Measurements from ENCODE around the gene NFIB. TPM values are rescaled to one million over a fixed set of nuclear protein-coding genes. Genes with fewer than 3 reads are reported as not detected.

The NFIB gene
- total RNA-seq, 1 donor from 2014 or later = 9.4 TPM

- no peak overlapping the region for H2AFZ ChIP-seq (ENCODE audit: low read depth, low read length)
- FAIRE-seq = no peak
- no peaks in the 10 kb centered on the region for H3K27me3 ChIP-seq (ENCODE audit: insufficient read depth, low read length)
- Mint-ChIP-seq H3K9me3 (ENCODE audit: unreplicated experiment) (no peaks in the 10 kb centered on the region), H3K4me3 (ENCODE audit: unreplicated experiment) (no peak overlapping the region), H3K36me3 (ENCODE audit: low read depth, unreplicated experiment) (no peaks in the 10 kb centered on the region), H3K4me1 (ENCODE audit: low read depth, unreplicated experiment) (peaks cover 67% of the 10 kb centered on the region), H3K27me3 (ENCODE audit: low read depth, unreplicated experiment) (no peaks in the 10 kb centered on the region), H3K27ac (ENCODE audit: unreplicated experiment) (peak overlapping the region; percentile 16)
- H4K20me1 ChIP-seq (ENCODE audit: insufficient read depth, low read length) = peaks cover 8% of the 10 kb centered on the region
- TF ChIP-seq CTCF (IDR thresholded peaks at IDR 0.05; ENCODE audit: insufficient read depth, low read depth, low read length) (no peak), EZH2 (IDR thresholded peaks at IDR 0.05; ENCODE audit: insufficient read depth, low read length) (no peak)
- H3K9ac ChIP-seq (ENCODE audit: low read length) = no peak overlapping the region
- no peak overlapping the region for H3K4me3 ChIP-seq (ENCODE audit: insufficient read depth, low read depth, low read length)
- peak overlapping the region; percentile 72 for H3K4me2 ChIP-seq (ENCODE audit: low read length)
- H3K9me3 ChIP-seq (ENCODE audit: insufficient read depth, low read depth, low read length) = no peaks in the 10 kb centered on the region
- no peaks in the 10 kb centered on the region for H3K36me3 ChIP-seq (ENCODE audit: insufficient read depth, low read length)
- peaks cover 79% of the 10 kb centered on the region for H3K4me1 ChIP-seq (ENCODE audit: insufficient read depth, low read length)
- H3K79me2 ChIP-seq (ENCODE audit: insufficient read depth, low read length) = peaks cover 63% of the 10 kb centered on the region
- DNase-seq (ENCODE audit: low read depth) = peak; percentile 46
- peak overlapping the region; percentile 14 for H3K27ac ChIP-seq (ENCODE audit: low read depth, low read length)
Measured at GRCh38 chr9:14275331-14275730, 38.6 kb downstream of the NFIB start.

GRCh38 chr9:14273696-14274121, 40.2 kb downstream of the NFIB start:
- H3K4me3 ChIP-seq (ENCODE audit: insufficient read depth, low read depth, low read length) = no peak overlapping the region
- no peaks in the 10 kb centered on the region for H3K27me3 ChIP-seq (ENCODE audit: insufficient read depth, low read length)
- H2AFZ ChIP-seq (ENCODE audit: low read depth, low read length) = no peak overlapping the region
- peak overlapping the region; percentile 43 for H3K9ac ChIP-seq (ENCODE audit: low read length)
- Mint-ChIP-seq H3K4me1 (ENCODE audit: low read depth, unreplicated experiment) (peaks cover 57% of the 10 kb centered on the region), H3K27me3 (ENCODE audit: low read depth, unreplicated experiment) (no peaks in the 10 kb centered on the region), H3K4me3 (ENCODE audit: unreplicated experiment) (peak overlapping the region; percentile 13), H3K9me3 (ENCODE audit: unreplicated experiment) (no peaks in the 10 kb centered on the region), H3K27ac (ENCODE audit: unreplicated experiment) (peak overlapping the region; percentile 89), H3K36me3 (ENCODE audit: low read depth, unreplicated experiment) (no peaks in the 10 kb centered on the region)
- H3K79me2 ChIP-seq (ENCODE audit: insufficient read depth, low read length) = peaks cover 65% of the 10 kb centered on the region
- H3K36me3 ChIP-seq (ENCODE audit: insufficient read depth, low read length) = no peaks in the 10 kb centered on the region
- H4K20me1 ChIP-seq (ENCODE audit: insufficient read depth, low read length) = peaks cover 13% of the 10 kb centered on the region
- no peaks in the 10 kb centered on the region for H3K9me3 ChIP-seq (ENCODE audit: insufficient read depth, low read depth, low read length)
- DNase-seq (ENCODE audit: low read depth) (peak; percentile 62), FAIRE-seq (peak; percentile 69)
- TF ChIP-seq CTCF (IDR thresholded peaks at IDR 0.05; ENCODE audit: insufficient read depth, low read depth, low read length) (no peak), EZH2 (IDR thresholded peaks at IDR 0.05; ENCODE audit: insufficient read depth, low read length) (no peak)
- H3K4me1 ChIP-seq (ENCODE audit: insufficient read depth, low read length) = peaks cover 65% of the 10 kb centered on the region
- H3K4me2 ChIP-seq (ENCODE audit: low read length) = peak overlapping the region; percentile 72
- H3K27ac ChIP-seq (ENCODE audit: low read depth, low read length) = peak overlapping the region; percentile 38

GRCh38 chr9:14272927-14273528, 40.9 kb downstream of the NFIB start:
- Histone ChIP-seq H3K36me3 (ENCODE audit: insufficient read depth, low read length) (no peaks in the 10 kb centered on the region), H3K4me1 (ENCODE audit: insufficient read depth, low read length) (peaks cover 58% of the 10 kb centered on the region), H3K79me2 (ENCODE audit: insufficient read depth, low read length) (peaks cover 71% of the 10 kb centered on the region), H3K27ac (ENCODE audit: low read depth, low read length) (peak overlapping the region; percentile 38), H3K4me2 (ENCODE audit: low read length) (peak overlapping the region; percentile 72), H3K4me3 (ENCODE audit: insufficient read depth, low read depth, low read length) (no peak overlapping the region), H3K9ac (ENCODE audit: low read length) (peak overlapping the region; percentile 43), H3K9me3 (ENCODE audit: insufficient read depth, low read depth, low read length) (no peaks in the 10 kb centered on the region), H4K20me1 (ENCODE audit: insufficient read depth, low read length) (peaks cover 18% of the 10 kb centered on the region), H3K27me3 (ENCODE audit: insufficient read depth, low read length) (no peaks in the 10 kb centered on the region), H2AFZ (ENCODE audit: low read depth, low read length) (no peak overlapping the region)
- DNase-seq (ENCODE audit: low read depth) (no peak), FAIRE-seq (no peak)
- H3K4me3 Mint-ChIP-seq (ENCODE audit: unreplicated experiment) = no peak overlapping the region
- H3K27ac Mint-ChIP-seq (ENCODE audit: unreplicated experiment) = peak overlapping the region; percentile 89
- TF ChIP-seq EZH2 (IDR thresholded peaks at IDR 0.05; ENCODE audit: insufficient read depth, low read length) = no peak
- TF ChIP-seq CTCF (IDR thresholded peaks at IDR 0.05; ENCODE audit: insufficient read depth, low read depth, low read length) = no peak
- H3K9me3 Mint-ChIP-seq (ENCODE audit: unreplicated experiment) = peaks cover 3% of the 10 kb centered on the region
- no peaks in the 10 kb centered on the region for H3K27me3 Mint-ChIP-seq (ENCODE audit: low read depth, unreplicated experiment)
- H3K4me1 Mint-ChIP-seq (ENCODE audit: low read depth, unreplicated experiment) = peaks cover 51% of the 10 kb centered on the region
- no peaks in the 10 kb centered on the region for H3K36me3 Mint-ChIP-seq (ENCODE audit: low read depth, unreplicated experiment)
